Kidney glomerular epithelial cell (primary cell): ENCODE results near the gene CRISPLD2.

Experiments used
- DNase-seq: peaks from one replicate; lab custom pipeline; 2025; lab: John Stamatoyannopoulos, UW

CRISPLD2 gene, protein sequence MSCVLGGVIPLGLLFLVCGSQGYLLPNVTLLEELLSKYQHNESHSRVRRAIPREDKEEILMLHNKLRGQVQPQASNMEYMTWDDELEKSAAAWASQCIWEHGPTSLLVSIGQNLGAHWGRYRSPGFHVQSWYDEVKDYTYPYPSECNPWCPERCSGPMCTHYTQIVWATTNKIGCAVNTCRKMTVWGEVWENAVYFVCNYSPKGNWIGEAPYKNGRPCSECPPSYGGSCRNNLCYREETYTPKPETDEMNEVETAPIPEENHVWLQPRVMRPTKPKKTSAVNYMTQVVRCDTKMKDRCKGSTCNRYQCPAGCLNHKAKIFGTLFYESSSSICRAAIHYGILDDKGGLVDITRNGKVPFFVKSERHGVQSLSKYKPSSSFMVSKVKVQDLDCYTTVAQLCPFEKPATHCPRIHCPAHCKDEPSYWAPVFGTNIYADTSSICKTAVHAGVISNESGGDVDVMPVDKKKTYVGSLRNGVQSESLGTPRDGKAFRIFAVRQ

DNA sequence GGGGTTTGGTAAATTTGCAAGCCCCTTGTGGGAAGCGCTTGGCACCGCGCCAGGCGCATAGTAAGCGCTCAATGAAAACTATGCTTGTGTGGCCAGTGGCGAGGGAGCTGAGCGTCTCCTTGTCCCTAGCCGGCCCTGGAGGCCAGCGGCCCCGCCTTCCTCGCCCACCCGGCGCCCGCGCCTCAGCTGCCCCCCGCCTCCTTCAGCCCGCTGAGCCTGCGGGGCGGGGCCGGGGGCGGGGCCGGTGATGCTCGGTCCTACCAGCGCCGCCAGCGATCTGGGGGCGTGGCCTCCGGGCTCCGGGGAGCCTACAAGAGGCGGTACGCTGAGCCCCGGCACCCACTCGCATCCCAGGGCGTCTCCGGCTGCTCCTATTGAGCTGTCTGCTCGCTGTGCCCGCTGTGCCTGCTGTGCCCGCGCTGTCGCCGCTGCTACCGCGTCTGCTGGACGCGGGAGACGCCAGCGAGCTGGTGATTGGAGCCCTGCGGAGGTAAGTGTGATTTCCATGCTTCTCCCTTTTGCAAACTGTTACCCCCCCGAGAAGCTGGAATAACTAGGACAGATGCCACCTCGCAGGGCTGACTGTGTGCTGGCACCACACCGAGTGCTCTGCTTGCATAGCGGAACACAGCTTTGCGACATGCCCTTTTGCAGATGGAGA is at the start of gene CRISPLD2:
TSS of gene CRISPLD2 (plus strand) at position 342 of the 661 bp plus-strand sequence. CDS start 18,511 bp downstream, outside the sequence.
- DNase-seq = peak; percentile 72

DNA sequence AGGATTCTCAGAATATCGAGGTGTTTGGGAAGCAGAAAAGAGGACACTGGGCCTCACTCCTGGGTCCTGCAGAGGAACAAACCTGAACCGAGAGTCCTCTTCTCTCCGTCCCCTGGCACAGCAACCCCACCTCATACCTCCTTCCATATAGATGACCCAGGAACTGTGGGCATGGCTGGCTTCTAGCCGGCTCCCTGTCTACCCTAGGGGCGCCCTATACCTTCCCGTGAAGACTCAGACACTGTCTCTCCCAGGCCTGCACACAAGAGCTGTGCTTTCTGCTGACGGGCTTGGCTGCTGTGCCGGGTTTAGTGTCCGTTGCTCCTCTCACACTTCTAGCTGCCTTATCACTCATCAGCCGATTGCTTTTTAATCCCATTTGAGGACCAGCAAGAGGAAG is 46.5 kb upstream of the CRISPLD2 start:
- no peak for DNase-seq

DNA sequence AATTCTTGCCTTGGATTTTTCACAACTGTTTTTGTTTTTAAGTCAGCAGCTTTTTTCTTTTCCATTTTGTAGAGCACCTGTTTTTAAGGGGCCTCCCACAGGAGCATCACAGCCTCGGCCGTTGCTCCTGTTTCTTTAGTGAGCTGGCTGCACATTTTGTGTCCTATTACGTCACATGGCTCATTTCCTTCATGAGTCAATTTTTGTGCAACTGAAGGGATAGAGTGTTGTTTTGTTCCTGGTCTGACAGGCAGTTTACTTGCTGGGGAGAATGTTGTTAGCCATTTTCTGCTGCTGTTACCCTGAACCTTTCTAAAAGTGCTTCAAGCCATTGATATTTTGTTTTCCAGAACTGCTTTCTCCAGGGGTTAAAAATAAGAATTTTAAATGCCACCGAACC is 45.0 kb upstream of the CRISPLD2 start:
- no peak for DNase-seq

DNA sequence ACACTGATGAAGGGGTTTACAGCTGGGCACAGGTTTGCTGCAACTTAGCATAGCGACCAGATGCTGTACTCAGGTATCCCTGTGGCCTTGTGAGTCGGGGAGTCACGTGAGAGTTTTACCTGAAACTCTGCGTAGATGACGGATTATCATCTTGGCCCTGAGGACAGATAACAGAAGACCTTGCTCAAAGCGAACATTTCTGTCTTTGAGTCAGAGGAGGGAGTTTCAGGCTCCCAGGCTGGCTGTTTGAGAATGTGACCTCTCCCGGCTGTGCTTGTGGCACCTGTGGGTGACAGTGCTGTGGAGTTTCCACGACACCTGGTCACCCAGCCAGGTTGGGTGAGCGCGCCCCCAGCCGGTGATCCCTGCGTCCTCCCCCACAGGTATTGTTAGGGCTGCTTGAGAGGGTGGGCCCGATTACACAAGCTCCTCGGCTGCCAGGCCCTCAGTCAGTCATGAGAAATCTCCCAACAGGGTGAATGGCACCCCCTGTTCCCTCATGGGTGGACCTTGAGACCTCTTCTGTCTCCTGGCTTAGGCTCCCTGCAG is 44.4 kb upstream of the CRISPLD2 start:
- DNase-seq = no peak

DNA sequence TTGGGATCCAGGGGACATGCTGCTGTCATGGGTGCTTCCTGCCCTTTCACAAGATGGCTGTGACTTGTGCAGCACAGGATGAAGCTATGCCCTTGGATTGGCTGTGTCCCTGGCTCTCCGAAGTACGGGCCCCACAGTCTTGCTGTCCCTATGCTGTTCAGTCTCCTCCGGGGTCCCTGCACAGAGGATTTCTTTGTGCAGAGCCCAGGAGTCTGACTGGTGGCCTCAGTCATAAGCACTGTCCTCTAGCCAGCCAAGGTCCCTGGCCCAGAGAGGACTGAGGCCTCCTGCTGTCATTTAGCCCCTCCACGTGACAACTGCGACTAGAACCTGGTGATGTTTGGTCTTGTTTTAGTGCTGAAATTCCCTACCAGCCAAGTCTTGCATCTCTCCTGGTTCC is 42.4 kb upstream of the CRISPLD2 start:
- no peak for DNase-seq

DNA sequence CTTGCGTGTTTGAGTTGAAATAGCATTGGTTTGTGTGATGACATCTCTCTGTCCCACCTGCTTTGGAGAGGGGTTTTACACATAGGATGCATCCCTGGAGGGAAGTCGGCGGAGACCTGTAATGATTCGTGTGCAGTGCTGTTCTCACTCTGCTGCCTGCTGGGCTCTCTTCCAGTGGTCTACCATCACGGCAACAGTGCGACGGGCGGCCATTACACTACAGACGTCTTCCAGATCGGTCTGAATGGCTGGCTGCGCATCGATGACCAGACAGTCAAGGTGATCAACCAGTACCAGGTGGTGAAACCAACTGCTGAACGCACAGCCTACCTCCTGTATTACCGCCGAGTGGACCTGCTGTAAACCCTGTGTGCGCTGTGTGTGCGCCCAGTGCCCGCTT is 41.1 kb upstream of the CRISPLD2 start:
- DNase-seq = no peak

DNA sequence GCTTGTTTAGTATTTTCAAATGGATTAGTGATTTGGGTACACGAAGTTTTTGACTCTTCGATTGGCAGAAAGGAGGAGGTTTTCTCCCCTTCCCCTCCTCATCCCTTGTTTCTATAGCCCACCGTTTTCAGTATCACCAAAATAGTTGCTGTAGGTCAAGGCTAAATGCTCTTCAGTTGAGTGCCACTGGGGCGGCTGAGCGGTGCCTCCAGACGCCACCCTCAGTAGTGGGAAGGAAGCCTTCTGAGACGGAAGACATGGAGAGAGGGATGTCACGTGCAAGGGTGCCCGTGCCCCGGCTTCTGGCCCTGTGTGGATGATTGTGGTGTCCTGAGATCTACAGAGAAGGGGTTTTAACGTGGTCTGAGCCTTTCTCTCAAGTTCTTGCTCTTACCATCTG is 39.7 kb upstream of the CRISPLD2 start:
- DNase-seq = no peak

DNA sequence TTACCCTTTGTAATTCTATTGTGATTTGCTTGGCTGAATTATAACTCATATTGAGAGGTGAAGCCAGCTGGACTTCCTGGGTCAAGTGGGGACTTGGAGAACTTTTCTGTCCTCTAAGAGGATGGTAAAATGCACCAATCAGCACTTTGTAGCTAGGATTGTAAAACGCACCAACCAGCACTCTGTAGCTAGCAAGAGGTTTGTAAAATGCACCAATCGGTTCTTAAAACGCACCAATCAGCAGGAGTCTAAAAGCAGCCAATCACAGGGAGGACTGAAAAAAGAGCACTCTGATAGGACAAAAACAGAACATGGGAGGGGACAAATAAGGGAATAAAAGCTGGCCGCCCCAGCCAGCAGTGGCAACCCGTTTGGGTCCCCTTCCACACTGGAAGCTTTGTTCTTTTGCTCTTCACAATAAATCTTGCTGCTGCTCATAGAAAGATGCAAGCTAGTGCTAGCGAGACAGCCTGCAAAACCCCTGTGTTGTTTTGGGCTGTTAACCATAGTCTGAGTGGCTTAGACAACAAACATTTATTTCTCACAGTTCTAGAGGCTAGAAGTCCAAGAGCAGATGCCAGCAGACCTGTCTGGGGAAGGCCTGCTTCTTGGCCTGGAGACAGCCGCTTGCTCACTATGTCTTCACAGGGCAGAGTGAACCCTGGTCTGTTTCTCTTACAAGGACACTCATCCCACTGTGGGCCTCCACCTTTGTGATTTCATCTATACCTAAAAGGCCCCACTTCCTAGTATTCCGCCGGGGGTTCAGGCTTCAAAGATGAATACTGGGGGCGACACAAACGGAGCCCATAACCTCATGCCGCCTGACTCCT is 39.0 kb upstream of the CRISPLD2 start:
- DNase-seq = no peak

DNA sequence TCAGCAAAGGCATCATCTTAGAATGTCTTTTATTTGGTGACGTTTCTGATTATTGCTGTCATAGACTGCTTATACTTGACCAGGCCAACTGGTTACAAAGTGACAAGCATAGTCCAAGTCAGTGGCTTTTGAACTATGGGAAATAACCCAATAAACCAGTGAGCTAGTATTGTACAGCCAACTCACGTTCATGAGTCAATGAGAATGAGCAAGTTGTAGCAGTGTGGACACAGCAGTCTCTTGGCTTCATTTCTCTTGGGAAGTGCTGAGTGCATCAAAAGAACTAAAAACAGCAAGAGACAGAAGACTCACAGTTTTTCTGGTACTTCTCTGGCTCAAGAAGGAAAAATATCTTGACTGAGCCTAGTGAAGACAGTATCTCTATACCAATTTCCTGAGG is 36.9 kb upstream of the CRISPLD2 start:
- DNase-seq = no peak

DNA sequence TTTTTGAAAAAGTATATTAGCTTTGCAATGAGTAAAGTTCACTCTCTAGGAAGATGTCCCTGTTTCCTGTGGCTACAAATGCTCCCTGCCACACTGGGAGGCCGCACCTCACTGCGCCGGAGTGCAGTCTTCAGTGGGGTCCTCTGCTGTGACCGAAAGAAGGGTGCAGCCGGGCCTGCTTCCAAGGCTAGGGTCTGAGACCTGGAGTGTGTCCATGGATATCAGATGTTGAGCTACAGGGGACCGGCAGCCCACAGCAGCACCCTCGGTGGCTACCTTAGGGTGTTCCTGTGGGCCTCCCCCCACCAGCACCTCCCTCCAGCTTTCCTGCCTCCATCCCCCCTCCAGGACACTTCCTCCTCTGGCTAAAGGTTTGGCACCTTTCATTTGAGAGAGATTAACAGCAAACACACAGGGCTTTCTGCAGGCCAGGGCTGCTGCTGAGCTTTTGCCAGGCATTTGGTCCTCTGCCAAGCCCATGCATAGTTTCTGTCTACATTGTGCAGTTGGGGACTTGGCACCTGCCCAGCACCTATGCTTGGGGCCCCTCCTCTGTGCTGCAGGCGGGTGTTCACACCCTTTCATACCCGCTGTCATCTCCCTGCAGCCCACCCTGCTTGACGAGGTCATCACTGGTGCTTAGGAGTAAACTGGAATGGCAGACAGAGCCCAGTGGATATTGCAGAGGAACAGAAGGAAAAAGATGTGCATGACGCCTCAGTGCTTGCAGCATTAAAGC is 33.8 kb upstream of the CRISPLD2 start:
- no peak for DNase-seq

DNA sequence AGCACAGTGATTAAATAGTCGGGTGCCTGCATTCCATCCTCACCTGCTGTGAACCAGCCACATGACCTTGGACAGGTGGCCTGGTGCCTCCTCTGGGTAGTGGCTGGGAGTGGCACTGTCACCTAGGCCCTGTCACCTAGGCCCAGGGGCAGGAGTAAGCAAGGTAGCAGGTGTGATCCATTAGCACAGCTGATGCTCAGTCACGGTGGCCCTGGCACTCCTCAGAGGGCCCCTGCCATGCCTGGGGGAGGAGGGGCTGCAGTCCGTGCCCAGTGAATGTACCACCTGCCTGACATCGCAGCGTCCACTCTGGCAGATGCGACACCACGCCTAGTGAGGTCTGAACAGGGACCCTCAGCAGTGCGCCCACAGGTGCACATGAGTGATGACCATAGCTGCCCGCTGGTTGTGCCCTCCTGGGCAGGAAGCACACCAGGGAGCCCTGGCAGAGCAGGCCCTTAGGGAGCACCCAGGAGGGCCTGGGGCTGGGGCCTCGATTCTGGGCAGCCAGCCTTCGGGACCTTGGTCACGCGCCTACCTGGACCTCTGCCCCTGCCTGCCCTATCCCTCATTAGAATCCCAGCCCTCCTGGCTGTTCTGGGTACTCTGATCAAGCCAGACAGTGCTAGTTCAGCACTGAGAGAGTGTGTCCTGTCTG is 33.1 kb upstream of the CRISPLD2 start:
- DNase-seq = no peak

DNA sequence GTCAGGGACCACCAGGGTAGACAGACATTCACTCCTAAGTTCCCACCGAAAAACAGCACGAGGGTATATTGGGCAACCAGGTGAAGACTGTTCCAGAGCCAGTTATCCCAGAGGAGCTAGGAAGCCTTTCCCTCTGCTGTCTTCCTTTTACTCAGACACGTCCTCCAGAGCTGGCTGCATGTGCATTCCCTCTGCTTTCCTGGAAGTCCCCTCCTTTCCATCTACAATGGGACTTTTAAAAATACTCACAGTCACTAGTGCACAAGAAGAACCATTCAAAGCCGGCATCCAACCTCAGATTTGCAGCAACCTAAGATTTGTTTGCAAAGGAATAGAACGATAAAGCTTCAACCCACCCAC is 32.5 kb upstream of the CRISPLD2 start:
- DNase-seq = no peak

DNA sequence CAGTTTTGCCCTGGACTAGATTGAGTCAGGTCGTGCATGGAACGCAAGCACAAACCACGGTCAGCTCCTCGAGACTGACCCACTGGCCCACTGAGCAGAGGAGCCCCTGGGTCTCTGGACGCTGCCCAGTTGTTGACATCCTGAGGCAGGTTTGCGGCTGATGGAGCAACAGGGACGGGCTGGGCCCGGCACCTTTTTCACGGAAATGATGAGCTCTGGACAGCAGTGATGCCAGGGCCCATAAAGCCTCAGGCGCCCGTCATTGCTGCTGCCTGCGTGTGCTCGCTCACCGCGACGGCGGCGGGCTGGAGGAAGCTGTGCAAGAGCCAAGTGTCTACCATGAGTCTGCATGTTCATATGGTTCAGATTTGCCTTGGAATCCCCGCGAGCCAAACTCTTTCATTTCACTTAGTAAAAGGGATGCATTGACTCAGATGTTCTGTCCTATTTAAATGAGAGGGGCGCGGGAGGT is 30.8 kb upstream of the CRISPLD2 start:
- DNase-seq = no peak

DNA sequence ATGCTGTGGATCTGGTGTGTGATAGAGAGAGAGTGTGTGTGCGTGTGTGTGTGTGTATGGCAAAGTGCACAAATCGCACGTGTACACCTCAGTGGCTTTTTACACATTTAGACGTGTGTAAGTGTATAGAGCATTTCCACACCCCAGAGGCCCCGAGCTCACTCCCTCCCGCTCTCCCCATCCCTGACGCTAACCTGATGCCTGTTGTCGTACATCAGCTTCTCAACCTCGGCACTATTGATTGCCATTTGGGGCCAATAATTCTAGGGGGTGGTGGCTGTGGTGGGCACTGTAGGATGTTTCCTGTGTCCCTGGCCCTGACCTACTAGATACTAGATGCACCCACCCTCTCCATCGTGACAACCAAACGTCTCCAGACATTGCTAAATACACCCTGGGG is 30.4 kb upstream of the CRISPLD2 start:
- no peak for DNase-seq

DNA sequence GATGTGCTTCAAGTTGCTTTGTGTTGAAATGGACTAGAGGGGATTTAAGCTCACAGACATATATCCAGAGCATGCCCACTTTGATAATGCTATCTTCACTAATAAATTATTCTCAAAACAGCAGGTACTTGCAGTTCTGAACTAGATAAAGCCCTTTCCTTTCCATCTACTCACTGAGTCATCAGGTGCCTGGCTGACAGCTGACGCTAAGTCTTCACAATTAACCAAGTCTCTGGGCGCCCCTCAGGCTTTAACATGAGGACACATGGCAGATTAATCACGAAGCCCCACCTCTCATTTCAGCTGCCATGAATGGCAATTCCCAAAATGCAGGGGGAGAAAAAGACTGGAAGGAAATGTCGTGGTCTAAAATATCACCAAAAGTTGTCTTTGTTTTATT is 29.5 kb upstream of the CRISPLD2 start:
- no peak for DNase-seq

DNA sequence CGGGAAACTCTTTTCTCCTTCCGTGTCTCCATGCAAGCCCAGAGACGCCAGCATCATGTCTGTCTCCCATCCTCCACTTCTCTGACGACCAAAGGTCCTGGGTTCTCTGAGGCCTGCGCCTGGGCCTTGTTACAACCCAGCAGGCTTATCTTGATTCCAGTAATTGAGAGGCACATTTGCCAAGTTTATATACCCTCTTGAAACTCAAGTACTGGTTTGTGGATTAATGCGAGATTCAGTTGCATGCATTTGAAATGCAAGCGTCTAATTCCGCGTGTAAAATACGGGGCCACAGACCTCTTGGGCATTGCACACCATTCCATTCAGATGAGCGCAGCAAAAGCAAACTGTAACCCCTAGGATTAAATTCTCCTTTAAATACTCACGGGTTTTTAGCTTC is 28.7 kb upstream of the CRISPLD2 start:
- no peak for DNase-seq

DNA sequence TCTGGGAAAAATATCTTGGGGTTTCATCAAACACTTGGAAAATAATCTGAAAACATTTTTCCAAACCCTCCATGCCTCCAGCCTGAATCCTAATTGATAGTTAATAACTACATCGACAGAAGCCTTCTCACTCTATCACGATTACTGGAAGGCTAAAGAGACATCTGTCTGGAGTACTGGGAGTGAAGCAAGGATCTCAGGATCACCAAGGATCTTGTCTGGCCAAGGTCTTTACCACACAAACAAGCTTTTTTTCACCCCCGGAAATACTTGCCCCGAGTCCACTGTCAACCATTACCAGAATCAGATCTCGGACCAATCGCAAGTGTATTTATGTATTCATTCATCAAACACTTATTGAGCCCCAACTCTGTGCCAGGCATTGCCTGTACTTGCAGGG is 28.3 kb upstream of the CRISPLD2 start:
- DNase-seq = no peak

DNA sequence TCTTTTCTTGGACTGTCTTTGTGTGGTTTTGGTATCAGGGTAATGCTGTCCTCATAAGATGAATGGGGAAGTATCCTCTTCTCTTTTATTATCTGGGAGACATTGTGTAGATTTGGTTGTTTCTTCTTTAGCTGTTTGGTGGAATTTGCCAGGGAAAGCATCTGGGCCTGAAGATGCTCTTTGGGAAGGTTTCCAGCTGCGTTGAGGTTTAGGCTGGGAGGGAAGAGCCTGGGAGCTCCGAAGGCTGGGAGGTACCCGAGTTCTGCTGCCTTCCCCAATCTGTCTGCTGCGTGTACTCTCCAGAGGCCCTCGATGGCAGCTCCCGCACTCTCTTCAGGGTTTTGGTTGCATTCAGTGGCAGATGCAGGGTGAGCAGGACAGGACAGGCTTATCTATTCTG is 25.6 kb upstream of the CRISPLD2 start:
- no peak for DNase-seq

DNA sequence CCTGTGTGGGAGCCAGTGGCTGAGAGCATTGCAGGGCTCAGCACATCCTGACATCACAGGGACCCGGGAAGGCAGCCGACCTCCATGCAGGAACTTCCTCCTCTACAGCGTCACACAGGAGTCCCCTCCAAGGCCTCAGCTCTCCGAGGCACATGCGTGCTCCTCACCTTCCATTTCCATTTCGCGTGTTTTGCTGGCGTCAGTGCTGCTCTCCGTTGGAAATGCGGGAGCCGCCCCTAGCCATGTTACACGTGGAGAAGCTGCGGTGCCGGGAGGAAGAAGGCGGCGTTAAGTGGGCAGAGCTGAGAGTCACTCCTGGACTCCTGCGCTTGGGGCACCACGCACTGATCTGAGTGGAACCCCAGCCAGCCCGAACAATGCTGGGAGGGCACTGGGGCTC is 25.2 kb upstream of the CRISPLD2 start:
- no peak for DNase-seq

DNA sequence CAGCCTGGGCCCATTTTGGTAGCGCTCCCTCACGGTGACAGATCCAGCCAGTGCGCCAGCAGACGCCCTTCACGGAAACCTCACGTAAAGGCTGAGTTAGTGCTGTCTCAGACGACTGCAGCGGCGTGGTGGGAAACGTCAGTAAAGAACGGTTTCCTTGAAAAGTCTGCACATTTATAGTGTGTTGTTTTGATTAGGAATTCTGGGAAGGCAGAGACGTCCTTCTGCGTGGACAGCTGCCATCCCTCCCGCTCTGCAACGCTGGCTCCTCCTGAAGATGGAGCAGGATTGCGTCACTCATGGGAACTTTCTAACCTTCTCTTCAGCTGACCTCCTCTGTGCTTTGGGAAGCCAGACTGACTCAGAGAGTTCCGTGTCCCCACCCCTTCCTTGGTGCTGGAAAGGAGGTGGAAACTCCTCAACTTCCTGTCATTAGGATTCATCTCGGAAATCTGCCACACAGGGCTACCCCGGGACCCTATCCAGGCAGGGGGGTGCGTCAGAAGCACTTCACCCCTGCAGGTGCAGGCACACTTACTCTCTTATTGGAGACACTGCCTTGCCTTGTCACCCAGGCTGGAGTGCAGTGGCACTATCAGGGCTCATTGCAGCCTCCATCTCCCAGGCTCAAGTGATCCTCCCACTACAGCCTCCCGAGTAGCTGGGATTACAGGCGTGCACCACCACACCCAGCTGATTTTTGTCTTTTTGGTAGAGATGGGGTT is 24.3 kb upstream of the CRISPLD2 start:
- DNase-seq = peak; percentile 6
